ENCODE results near the gene CDH19. TPM values are rescaled to one million over a fixed set of nuclear protein-coding genes. Genes with fewer than 3 reads are reported as not detected.

The CDH19 gene
- total RNA-seq, 3 donors from 2014 or later, result 0.64 to 12.9 (median 0.98) TPM

DNA sequence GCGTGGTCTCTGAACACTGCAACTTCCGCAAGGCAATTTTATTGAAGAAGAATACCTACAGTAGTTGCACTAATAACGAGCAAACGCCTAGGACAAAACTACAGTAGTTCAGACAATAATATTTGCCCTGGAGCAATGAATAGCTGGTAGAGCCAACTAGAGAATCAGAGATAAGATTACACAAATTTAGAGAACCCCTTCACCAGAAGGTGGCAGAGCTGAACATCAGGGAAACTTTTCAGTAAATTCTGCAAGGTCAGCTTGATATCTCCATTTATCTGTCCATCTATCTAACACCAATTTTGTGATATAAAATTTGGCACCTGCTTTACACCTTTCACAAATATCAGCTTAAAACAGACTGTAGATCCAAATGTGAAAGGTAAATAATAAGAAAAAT, 43.8 kb downstream of the CDH19 start:
- Histone ChIP-seq H3K4me3 (no peak overlapping the region), H3K9me3 (peaks cover 0 to 3% of the 10 kb centered on the region in 2 donors), H3K27ac (no peak overlapping the region), H3K36me3 (no peaks in the 10 kb centered on the region), H3K27me3 (no peaks in the 10 kb centered on the region), H3K4me1 (no peaks in the 10 kb centered on the region)
- TF ChIP-seq, protein P1, sequence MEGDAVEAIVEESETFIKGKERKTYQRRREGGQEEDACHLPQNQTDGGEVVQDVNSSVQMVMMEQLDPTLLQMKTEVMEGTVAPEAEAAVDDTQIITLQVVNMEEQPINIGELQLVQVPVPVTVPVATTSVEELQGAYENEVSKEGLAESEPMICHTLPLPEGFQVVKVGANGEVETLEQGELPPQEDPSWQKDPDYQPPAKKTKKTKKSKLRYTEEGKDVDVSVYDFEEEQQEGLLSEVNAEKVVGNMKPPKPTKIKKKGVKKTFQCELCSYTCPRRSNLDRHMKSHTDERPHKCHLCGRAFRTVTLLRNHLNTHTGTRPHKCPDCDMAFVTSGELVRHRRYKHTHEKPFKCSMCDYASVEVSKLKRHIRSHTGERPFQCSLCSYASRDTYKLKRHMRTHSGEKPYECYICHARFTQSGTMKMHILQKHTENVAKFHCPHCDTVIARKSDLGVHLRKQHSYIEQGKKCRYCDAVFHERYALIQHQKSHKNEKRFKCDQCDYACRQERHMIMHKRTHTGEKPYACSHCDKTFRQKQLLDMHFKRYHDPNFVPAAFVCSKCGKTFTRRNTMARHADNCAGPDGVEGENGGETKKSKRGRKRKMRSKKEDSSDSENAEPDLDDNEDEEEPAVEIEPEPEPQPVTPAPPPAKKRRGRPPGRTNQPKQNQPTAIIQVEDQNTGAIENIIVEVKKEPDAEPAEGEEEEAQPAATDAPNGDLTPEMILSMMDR (IDR thresholded peaks at IDR 0.05), result peak in 1 of 3 donors; percentile 19
- TF ChIP-seq POLR2A (IDR thresholded peaks at IDR 0.05) (no peak), POLR2AphosphoS5 (IDR thresholded peaks at IDR 0.05) (no peak)
- DNase-seq (ENCODE audit: low spot score in 2 of 2), result no peak
- intact Hi-C loops (cut with DNase I; ENCODE audit: low total_unique reads), result no loop called here

DNA sequence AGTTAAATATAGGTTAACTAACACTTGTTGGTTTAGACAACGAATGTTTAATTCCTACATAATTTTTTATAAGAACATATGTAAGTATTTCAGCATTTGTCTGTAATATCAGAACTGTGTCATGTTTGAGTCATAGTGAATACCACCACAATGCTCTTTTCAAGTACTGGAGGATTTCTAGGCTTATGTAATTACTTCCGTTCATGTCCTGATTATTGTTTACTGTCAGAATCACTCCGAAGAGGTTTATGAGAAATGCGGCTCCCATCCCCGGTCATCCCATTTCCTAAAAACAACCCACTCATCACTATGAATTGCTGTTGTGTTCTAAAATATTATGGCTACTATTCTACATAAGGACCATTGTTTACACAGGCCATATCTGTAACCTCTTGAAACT, 45.1 kb downstream of the CDH19 start:
- no peaks in the 10 kb centered on the region for H3K4me1 ChIP-seq
- no peaks in the 10 kb centered on the region for H3K36me3 ChIP-seq
- intact Hi-C loops (cut with DNase I; ENCODE audit: low total_unique reads), result no loop called here
- no peak overlapping the region for H3K27ac ChIP-seq
- H3K27me3 ChIP-seq, result no peaks in the 10 kb centered on the region
- DNase-seq (ENCODE audit: low spot score in 2 of 2), result no peak
- H3K4me3 ChIP-seq, result no peak overlapping the region
- H3K9me3 ChIP-seq, result peaks cover 0 to 3% of the 10 kb centered on the region in 2 donors
- no peak for TF ChIP-seq POLR2AphosphoS5 (IDR thresholded peaks at IDR 0.05)
- TF ChIP-seq POLR2A (IDR thresholded peaks at IDR 0.05), result no peak
- TF ChIP-seq, protein P1 (IDR thresholded peaks at IDR 0.05), result no peak

- Histone ChIP-seq H3K9me3 (peaks cover 0 to under 1% of the 10 kb centered on the region in 2 donors), H3K4me3 (no peak overlapping the region), H3K27ac (no peak overlapping the region), H3K36me3 (no peaks in the 10 kb centered on the region), H3K27me3 (no peaks in the 10 kb centered on the region), H3K4me1 (no peaks in the 10 kb centered on the region)
- TF ChIP-seq POLR2A (IDR thresholded peaks at IDR 0.05), result no peak
- TF ChIP-seq POLR2AphosphoS5 (IDR thresholded peaks at IDR 0.05), result no peak
- TF ChIP-seq, protein P1 (IDR thresholded peaks at IDR 0.05), result no peak
- no peak for DNase-seq (ENCODE audit: low spot score in 2 of 2)
- intact Hi-C loops (cut with DNase I; ENCODE audit: low total_unique reads), result no loop called here
These were observed 46.8 kb downstream of the CDH19 start for GRCh38 chr18:66557091-66557490.

DNA sequence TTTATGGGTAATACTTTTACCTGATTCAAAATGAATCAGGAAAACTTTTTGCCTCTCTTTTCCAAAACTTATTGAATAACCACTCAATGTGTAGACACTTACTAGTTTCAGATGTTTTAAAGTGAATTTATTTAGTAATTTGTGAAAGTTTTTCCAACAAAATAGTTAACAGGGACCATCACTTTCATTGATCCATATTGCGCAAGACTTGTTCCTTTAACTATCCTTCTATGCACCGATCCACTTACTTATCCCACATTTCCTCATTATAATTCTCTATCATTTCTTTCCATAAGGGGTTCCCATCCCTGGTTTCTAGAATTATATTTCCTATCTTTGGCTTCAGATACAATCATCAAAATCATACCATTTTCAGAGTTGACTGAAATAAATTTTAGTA, 48.3 kb downstream of the CDH19 start:
- H3K9me3 ChIP-seq, result no peaks in the 10 kb centered on the region
- H3K27me3 ChIP-seq, result no peaks in the 10 kb centered on the region
- intact Hi-C loops (cut with DNase I; ENCODE audit: low total_unique reads), result no loop called here
- no peak for DNase-seq (ENCODE audit: low spot score in 2 of 2)
- no peak overlapping the region for H3K4me3 ChIP-seq
- H3K36me3 ChIP-seq, result no peaks in the 10 kb centered on the region
- H3K27ac ChIP-seq, result no peak overlapping the region
- H3K4me1 ChIP-seq, result no peaks in the 10 kb centered on the region
- TF ChIP-seq POLR2AphosphoS5 (IDR thresholded peaks at IDR 0.05) (no peak), POLR2A (IDR thresholded peaks at IDR 0.05) (no peak)
- TF ChIP-seq, protein P1 (IDR thresholded peaks at IDR 0.05), result no peak

DNA sequence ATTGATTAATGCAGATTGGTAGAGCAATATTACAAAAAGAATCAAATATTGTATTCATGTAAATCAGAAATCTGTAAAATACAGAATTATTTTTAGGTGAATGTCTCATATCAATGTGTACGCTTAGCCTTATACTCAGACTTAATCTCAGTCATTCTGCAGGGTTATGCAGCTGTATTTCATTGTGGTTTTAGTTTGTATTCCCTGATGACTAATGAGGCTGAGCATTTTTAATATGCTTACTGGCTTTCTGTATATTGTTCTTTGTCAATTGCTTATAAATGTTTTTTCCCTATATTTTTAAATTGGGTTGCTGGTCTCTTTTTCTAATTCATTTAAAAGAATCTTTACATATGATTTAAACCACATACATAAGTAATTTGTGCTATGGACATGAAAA, 50.1 kb downstream of the CDH19 start:
- H3K4me3 ChIP-seq, result no peak overlapping the region
- H3K27me3 ChIP-seq, result no peaks in the 10 kb centered on the region
- no peaks in the 10 kb centered on the region for H3K36me3 ChIP-seq
- TF ChIP-seq POLR2AphosphoS5 (IDR thresholded peaks at IDR 0.05), result no peak
- TF ChIP-seq, protein P1 (IDR thresholded peaks at IDR 0.05), result no peak
- TF ChIP-seq POLR2A (IDR thresholded peaks at IDR 0.05), result no peak
- no peak for DNase-seq (ENCODE audit: low spot score in 2 of 2)
- no peaks in the 10 kb centered on the region for H3K9me3 ChIP-seq
- intact Hi-C loops (cut with DNase I; ENCODE audit: low total_unique reads), result no loop called here
- H3K27ac ChIP-seq, result no peak overlapping the region
- H3K4me1 ChIP-seq, result no peaks in the 10 kb centered on the region

Data from breast epithelium (tissue), 4 donors.